K562 (cell line): ENCODE results near the gene SERGEF. TPM values are rescaled to one million over a fixed set of nuclear protein-coding genes. Genes with fewer than 3 reads are reported as not detected.

Source experiments
- ATAC-seq: fragments of 200-7000 bp; cut with Tn5 transposase; 3 replicates; pipeline ENCODE4 v1.9.1; 2020; ENCODE audit warnings: moderate library complexity
- BruUV-seq: library from RNA; stranded (reverse); fragments of 400-500 nt; replicated peaks from 2 replicates; lab custom pipeline; 2021; lab: Mats Ljungman, UMichigan
- CTCF ChIA-PET: fragments of 300-600 bp; formaldehyde crosslinking; extraction: SDS; loops from one replicate; lab custom pipeline; 2021; ENCODE audit warnings: low intra/inter-chr PET ratio; lab: Yijun Ruan, JAX
- POLR2A ChIA-PET: fragments of 300-600, 350-650 bp; sonication (Branson Sonifier 250); formaldehyde crosslinking; extraction: SDS; loops from one replicate; lab custom pipeline; 2021; ENCODE audit warnings: antibody characterized with exemption, inconsistent platforms; lab: Yijun Ruan, JAX
- DNase-seq, 4 experiments: peaks; one replicate each; pipeline versions ENCODE4 v3.0.0 to v3.0.0-alpha.2; 2011 to 2018; ENCODE audit warnings: low spot score in 3 of 4, mixed read lengths in 3 of 4; ENCODE audit errors: extremely low read depth in 1 of 4
- FAIRE-seq: peaks from 2 replicates; lab custom pipeline; 2011; peaks lifted over from hg19 to GRCh38; lab: Jason Lieb, UNC
- H2AFZ ChIP-seq: 2 replicates; pipeline ENCODE4 v1.6.0; 2011; ENCODE audit warnings: low read depth, low read length, control low read depth, inconsistent platforms
- H3K27ac ChIP-seq: fragments of 200-600 bp; 3 replicates; pipeline ENCODE4 v1.8.0; 2011; ENCODE audit warnings: low read depth, mild to moderate bottlenecking, control low read depth, inconsistent platforms, low read length, moderate library complexity, mixed read lengths; ENCODE audit errors: extremely low read depth
- H3K27me3 ChIP-seq, 2 experiments: fragments of 300-600 bp in 1 of 2; 2 replicates in 1 of 2; 3 replicates in 1 of 2; pipeline versions ENCODE4 v1.6.0 to v1.8.0; 2011; ENCODE audit warnings: inconsistent platforms in 2 of 2, low read length in 2 of 2, mild to moderate bottlenecking in 1 of 2, mixed read lengths in 1 of 2, moderate library complexity in 1 of 2; ENCODE audit not compliant: control insufficient read depth in 2 of 2, insufficient read depth in 2 of 2
- H3K36me3 ChIP-seq: fragments of 300-600 bp; 3 replicates; pipeline ENCODE4 v1.8.0; 2011; ENCODE audit warnings: mild to moderate bottlenecking, low read length, inconsistent platforms; ENCODE audit not compliant: control insufficient read depth, insufficient read depth
- H3K4me1 ChIP-seq, 2 experiments: fragments of 200-600 bp in 1 of 2; replicated peaks in 1 of 2; 2 replicates in 1 of 2; 3 replicates in 1 of 2; pipeline versions ENCODE4 v1.5.1 to v1.8.0; 2011; ENCODE audit warnings: inconsistent platforms in 2 of 2, low read length in 2 of 2, mild to moderate bottlenecking in 1 of 2, mixed read lengths in 1 of 2, moderate library complexity in 1 of 2; ENCODE audit not compliant: control insufficient read depth in 2 of 2, insufficient read depth in 2 of 2
- H3K4me2 ChIP-seq: 2 replicates; pipeline ENCODE4 v1.6.1; 2011; ENCODE audit warnings: low read length, control low read depth, inconsistent platforms, mixed read lengths; ENCODE audit not compliant: insufficient read depth
- H3K4me3 ChIP-seq: fragments of 200-600 bp; sonication (generic), shearing (Covaris generic); 2 replicates; pipeline ENCODE4 v1.5.1; 2016; ENCODE audit warnings: control low read depth, inconsistent platforms
- H3K79me2 ChIP-seq: fragments of 200-600 bp; 3 replicates; pipeline ENCODE4 v1.8.0; 2011; ENCODE audit warnings: low read length, inconsistent platforms; ENCODE audit not compliant: control insufficient read depth, insufficient read depth
- H3K9ac ChIP-seq, 2 experiments: 2 replicates each; pipeline versions ENCODE4 v1.6.0 to v1.6.1; 2011; ENCODE audit warnings: low read depth in 2 of 2, low read length in 2 of 2, control low read depth in 1 of 2, inconsistent platforms in 1 of 2, mild to moderate bottlenecking in 1 of 2, mixed read lengths in 1 of 2; ENCODE audit not compliant: insufficient read depth in 1 of 2
- H3K9me1 ChIP-seq: one replicate; pipeline ENCODE4 v1.6.0; 2011; ENCODE audit warnings: inconsistent platforms, mild to moderate bottlenecking, low read length, moderate library complexity; ENCODE audit not compliant: control insufficient read depth, insufficient read depth
- H3K9me3 ChIP-seq: replicated peaks from 2 replicates; pipeline ENCODE4 v1.5.1; 2011; ENCODE audit warnings: low read depth, low read length, inconsistent platforms; ENCODE audit not compliant: control insufficient read depth, insufficient read depth
- H4K20me1 ChIP-seq: replicated peaks from 2 replicates; pipeline ENCODE4 v1.6.1; 2011; ENCODE audit warnings: low read length, inconsistent platforms, mixed read lengths; ENCODE audit not compliant: control insufficient read depth, insufficient read depth
- HNRNPK ChIP-seq: fragments of 200-400 bp; formaldehyde crosslinking; IDR thresholded peaks from one replicate; pipeline ENCODE4 v1.6.1; 2018; ENCODE audit warnings: mild to moderate bottlenecking, low read depth, low read length; ENCODE audit not compliant: poor library complexity, severe bottlenecking
- KDM1A ChIP-seq, 2 experiments: fragments of 450-650 bp; IDR thresholded peaks; 2 replicates each; pipeline ENCODE4 v1.6.1; 2016; ENCODE audit warnings: mild to moderate bottlenecking in 2 of 2
- SMAD1 ChIP-seq: fragments of 150-350 bp; IDR thresholded peaks from 2 replicates; pipeline ENCODE4 v1.6.1; 2014; ENCODE audit warnings: low read length, low read depth; ENCODE audit not compliant: partially characterized antibody
- XRCC5 ChIP-seq: fragments of 200-400 bp; formaldehyde crosslinking; IDR thresholded peaks from 2 replicates; pipeline ENCODE4 v1.6.1; 2017; ENCODE audit warnings: low read depth, mild to moderate bottlenecking, low read length
- ZBTB1 ChIP-seq: sonication (generic); formaldehyde crosslinking; IDR thresholded peaks from 2 replicates; pipeline ENCODE4 v1.8.1; 2023; ENCODE audit warnings: missing genetic modification reagents, low read depth, mild to moderate bottlenecking, borderline replicate concordance
- ZNF212 ChIP-seq: fragments of 450-650 bp; formaldehyde crosslinking; IDR thresholded peaks from 2 replicates; pipeline ENCODE4 v1.4.0; 2020; ENCODE audit warnings: mild to moderate bottlenecking
- WGBS: fragments of 100-300 bp; shearing (Covaris generic); methylation state at CpG from one replicate; pipeline ENCODE4 v1.1.6; 2016; ENCODE audit warnings: low coverage, mixed read lengths; ENCODE audit not compliant: insufficient coverage; ENCODE audit errors: missing lambda C conversion rate; 5-methylcytosine and 5-hydroxymethylcytosine counted together
- in situ Hi-C: fragments of 300-500 bp; cut with MboI; formaldehyde crosslinking; loops from 4 replicates; pipeline ENCODE4 v1.15.0; 2018; ENCODE audit warnings: inconsistent platforms, mixed read lengths
- intact Hi-C: fragments of 100-400 bp; cut with micrococcal nuclease; formaldehyde crosslinking; loops from 2 replicates; pipeline ENCODE4 v1.14.2; 2022
- polyA plus RNA-seq, 8 experiments: library from polyadenylated mRNA; depleted of rRNA in 4 of 8; stranded (reverse) in 5 of 8; unstranded in 3 of 8; fragments of >200 nt; fragmentation: Nextera tagmentation in 2 of 8; fragmentation: Illumina TruSeq in 1 of 8; extraction: Ambion mirVana in 2 of 8; extraction: Trizol in 1 of 8; gene quantifications; 2 replicates each; pipeline versions ENCODE4 v1.2.1 to v1.2.3, GENCODE V29; 2011 to 2014; ENCODE audit warnings: inconsistent platforms in 1 of 8, missing spikeins in 1 of 8
- total RNA-seq, 7 experiments: library from RNA; depleted of rRNA in 6 of 7; stranded (reverse); fragments of >200 nt in 6 of 7; fragmentation: Illumina TruSeq in 2 of 7; extraction: Trizol in 2 of 7; gene quantifications; 2 replicates each; pipeline versions ENCODE4 v1.2.1 to v1.2.3, GENCODE V29; 2011 to 2021; ENCODE audit warnings: low replicate concordance in 1 of 7

Gene SERGEF
- total and polyA plus RNA-seq, 9 of the 15 experiments (the other 6 are each of a cell fraction or from before 2014, with no cell fraction given), result 10.2 to 28.0 (median 19.9) TPM

GRCh38 chr11:17782603-17783337 lies 230.1 kb downstream of the SERGEF start:
- H3K36me3 ChIP-seq, result no peaks in the 10 kb centered on the region
- no peak overlapping the region for H3K4me3 ChIP-seq
- intact Hi-C loops, result no loop called here
- CTCF ChIA-PET, result no interaction called here
- WGBS, result 0% methylated on average over 4 of the region's 4 CpGs
- no peak for FAIRE-seq
- H3K4me2 ChIP-seq, result no peak overlapping the region
- no peaks in the 10 kb centered on the region for H3K9me3 ChIP-seq
- H3K9me1 ChIP-seq, result no peaks in the 10 kb centered on the region
- no peak overlapping the region for H3K27ac ChIP-seq
- POLR2A ChIA-PET, result interaction anchor here (0.8 kb wide), 1 partner anchor 284 kb away, joined by 3 read pairs; no protein-coding TSS in a partner anchor
- no TSS peak for BruUV-seq
- H3K9ac ChIP-seq, result no peak overlapping the region
- H3K27me3 ChIP-seq, result peaks cover 22 to 58% of the 10 kb centered on the region in 2 experiments; a peak in 4 of 5 replicates
- ATAC-seq, result no peak
- TF ChIP-seq ZBTB1 (CRISPR knock-in tag) (no peak), ZNF212 (CRISPR knock-in tag) (no peak), XRCC5 (no peak), HNRNPK (no peak), KDM1A (IDR thresholded peaks at IDR 0.05) (no peak), SMAD1 (no peak)
- TF ChIP-seq, all 486 proteins: peak for 0
- H3K79me2 ChIP-seq, result no peaks in the 10 kb centered on the region
- in situ Hi-C loops, result no loop called here
- peaks cover 3 to 6% of the 10 kb centered on the region in 2 experiments; a peak in 1 of 5 replicates for H3K4me1 ChIP-seq
- H4K20me1 ChIP-seq, result peaks cover 11% of the 10 kb centered on the region; the same call in 1 of the 2 replicates
- no peak for DNase-seq
- H2AFZ ChIP-seq, result no peak overlapping the region
